Ureter (tissue), 1 donor: ENCODE results near the gene FAM83G. TPM values are rescaled to one million over a fixed set of nuclear protein-coding genes. Genes with fewer than 3 reads are reported as not detected.
"Not testable (repeated sequence)": the region's sequence is repeated elsewhere in the genome, so short reads cannot be mapped to it uniquely, and the experiment has no call there.

Experiments
- DNase-seq: peaks from one replicate; pipeline ENCODE4 v3.0.0-alpha.2; 2020; ENCODE audit warnings: low spot score
- total RNA-seq: library from RNA; stranded (reverse); gene quantifications from one replicate; pipeline ENCODE4 v1.2.4, GENCODE V29; 2023
- donor health status: DM: yes; HTN: yes; CAD: no.

The FAM83G gene
- total RNA-seq, 1 donor from 2014 or later, result 8.3 TPM

GRCh38 chr17:19023209-19023999 lies 18.8 kb upstream of the FAM83G start:
- no peak for DNase-seq

- no peak for DNase-seq
These were observed 18.2 kb upstream of the FAM83G start for GRCh38 chr17:19022747-19023146.

GRCh38 chr17:19022128-19022527 lies 17.6 kb upstream of the FAM83G start:
- no peak for DNase-seq

- no peak for DNase-seq
These were observed 17.1 kb upstream of the FAM83G start for GRCh38 chr17:19021622-19022083.

GRCh38 chr17:19021011-19021621 lies 16.6 kb upstream of the FAM83G start:
- not testable (repeated sequence) for DNase-seq

- no peak for DNase-seq
These were observed 15.5 kb upstream of the FAM83G start for GRCh38 chr17:19020016-19020415.

- no peak for DNase-seq
These were observed 14.7 kb upstream of the FAM83G start for GRCh38 chr17:19019041-19019941.

- DNase-seq, result no peak
These were observed 14.0 kb upstream of the FAM83G start for GRCh38 chr17:19018600-19018950.

- no peak for DNase-seq
These were observed 13.4 kb upstream of the FAM83G start for GRCh38 chr17:19017804-19018599.

- no peak for DNase-seq
These were observed 12.8 kb upstream of the FAM83G start for GRCh38 chr17:19017401-19017800.

GRCh38 chr17:19016881-19017280 lies 12.3 kb upstream of the FAM83G start:
- no peak for DNase-seq

- no peak for DNase-seq
These were observed 11.7 kb upstream of the FAM83G start for GRCh38 chr17:19016297-19016696.

GRCh38 chr17:19015428-19015827 lies 10.9 kb upstream of the FAM83G start:
- DNase-seq, result no peak

GRCh38 chr17:19014628-19015215 lies 10.2 kb upstream of the FAM83G start:
- no peak for DNase-seq

GRCh38 chr17:19013806-19014627 lies 9.5 kb upstream of the FAM83G start:
- no peak for DNase-seq

GRCh38 chr17:19013226-19013625 lies 8.7 kb upstream of the FAM83G start:
- no peak for DNase-seq

- DNase-seq, result no peak
These were observed 7.9 kb upstream of the FAM83G start for GRCh38 chr17:19012171-19013080.

GRCh38 chr17:19011581-19011980 lies 7.0 kb upstream of the FAM83G start:
- no peak for DNase-seq
